ENCODE measurements around the gene KNSTRN. TPM values are rescaled to one million over a fixed set of nuclear protein-coding genes. Genes with fewer than 3 reads are reported as not detected.

KNSTRN gene
- total RNA-seq, 1 experiment from 2014 or later, result 91.9 TPM

- no peak for DNase-seq (ENCODE audit: low read depth)
These were observed 15.3 kb downstream of the KNSTRN start for GRCh38 chr15:40397688-40398412.

GRCh38 chr15:40398413-40398873 lies 15.9 kb downstream of the KNSTRN start:
- DNase-seq (ENCODE audit: low read depth), result no peak

GRCh38 chr15:40399370-40399769 lies 16.8 kb downstream of the KNSTRN start:
- DNase-seq (ENCODE audit: low read depth), result no peak

- DNase-seq (ENCODE audit: low read depth), result peak; percentile 98
These were observed 23.2 kb downstream of the KNSTRN start, which contains the start of gene IVD for GRCh38 chr15:40405501-40406381. IVD (plus strand) TSS chr15:40405795; CDS start chr15:40405828, 33 bp downstream.

- DNase-seq (ENCODE audit: low read depth), result no peak
These were observed 24.9 kb downstream of the KNSTRN start for GRCh38 chr15:40407330-40407990.

GRCh38 chr15:40409366-40409765 lies 26.8 kb downstream of the KNSTRN start:
- DNase-seq (ENCODE audit: low read depth), result no peak

DNA sequence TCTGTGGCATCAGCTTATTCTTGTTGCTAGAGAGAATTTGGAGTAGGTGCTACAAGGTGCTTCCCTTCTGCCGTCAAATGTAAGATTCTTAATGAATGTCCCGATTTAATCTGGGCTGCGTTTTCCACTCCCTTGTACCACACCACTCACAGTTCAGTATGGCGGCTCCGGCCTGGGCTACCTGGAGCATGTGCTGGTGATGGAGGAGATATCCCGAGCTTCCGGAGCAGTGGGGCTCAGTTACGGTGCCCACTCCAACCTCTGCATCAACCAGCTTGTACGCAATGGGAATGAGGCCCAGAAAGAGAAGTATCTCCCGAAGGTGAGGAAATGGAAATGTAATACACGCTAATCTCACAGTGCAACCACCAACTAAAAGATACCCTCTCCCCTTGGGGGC lies 28.0 kb downstream of the KNSTRN start:
- DNase-seq (ENCODE audit: low read depth), result no peak

DNA sequence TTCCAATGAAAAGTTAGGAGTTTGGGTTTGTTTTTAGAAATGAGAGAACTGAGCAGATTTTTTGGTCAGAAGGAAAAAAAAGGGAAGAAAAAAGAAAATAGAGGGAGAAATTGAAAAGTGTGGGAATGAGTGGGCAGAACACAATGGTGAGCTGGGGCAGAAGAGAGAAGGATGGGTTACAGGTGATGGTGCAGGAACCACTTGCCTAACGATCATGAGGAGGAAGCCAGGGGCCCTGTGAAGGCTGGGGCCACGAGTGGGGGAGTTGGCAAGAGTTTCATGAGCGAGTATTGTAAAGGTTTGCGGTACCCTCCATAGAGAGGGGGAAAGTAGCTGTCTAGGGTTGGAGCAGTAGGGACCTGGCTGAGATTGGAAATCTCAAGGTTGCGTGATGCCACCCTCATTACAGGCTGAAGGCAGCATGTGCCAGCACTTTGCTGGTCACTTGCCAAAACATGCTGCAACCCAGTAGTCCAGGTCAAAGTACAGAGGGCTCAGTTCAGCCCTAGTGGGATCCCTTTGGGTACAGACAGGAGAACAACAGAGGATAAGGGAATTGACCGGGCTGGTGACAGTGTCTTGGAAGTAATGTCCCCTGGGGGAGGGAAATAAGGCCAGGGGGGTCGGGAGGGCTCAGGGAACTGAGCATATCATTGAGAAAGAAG lies 29.7 kb downstream of the KNSTRN start:
- DNase-seq (ENCODE audit: low read depth), result no peak

GRCh38 chr15:40413036-40413435 lies 30.5 kb downstream of the KNSTRN start:
- no peak for DNase-seq (ENCODE audit: low read depth)

GRCh38 chr15:40414816-40415215 lies 32.3 kb downstream of the KNSTRN start:
- DNase-seq (ENCODE audit: low read depth), result no peak

DNA sequence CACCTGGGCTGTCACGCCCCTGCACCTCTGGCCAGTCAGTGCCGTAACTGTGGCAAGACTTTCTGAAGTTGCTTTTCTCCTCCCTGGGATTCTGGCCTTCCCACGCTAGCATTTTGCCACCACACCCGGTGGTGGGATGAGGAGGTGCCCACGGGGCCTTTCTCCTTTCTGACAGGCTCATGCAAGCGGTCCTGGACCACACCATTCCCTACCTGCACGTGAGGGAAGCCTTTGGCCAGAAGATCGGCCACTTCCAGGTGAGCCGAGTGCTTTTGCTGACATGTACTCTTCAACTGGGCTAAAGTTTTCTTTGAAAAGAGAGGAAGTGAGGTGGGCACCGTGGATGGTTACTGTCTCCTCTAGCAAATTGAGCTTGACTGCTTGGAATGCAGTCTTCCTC lies 32.7 kb downstream of the KNSTRN start:
- no peak for DNase-seq (ENCODE audit: low read depth)

DNA sequence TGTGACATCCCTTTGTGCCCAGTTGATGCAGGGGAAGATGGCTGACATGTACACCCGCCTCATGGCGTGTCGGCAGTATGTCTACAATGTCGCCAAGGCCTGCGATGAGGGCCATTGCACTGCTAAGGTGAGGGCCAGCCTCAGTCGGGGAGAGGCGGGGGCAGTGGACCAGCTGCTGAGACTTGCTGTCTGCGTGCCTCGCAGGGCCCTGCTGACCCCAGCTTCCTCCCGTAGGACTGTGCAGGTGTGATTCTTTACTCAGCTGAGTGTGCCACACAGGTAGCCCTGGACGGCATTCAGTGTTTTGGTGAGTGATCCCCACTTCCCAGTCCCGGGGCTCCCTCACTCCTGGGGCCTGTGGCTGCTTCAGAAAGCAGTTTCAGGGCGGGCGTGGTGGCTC lies 33.5 kb downstream of the KNSTRN start:
- no peak for DNase-seq (ENCODE audit: low read depth)

DNA sequence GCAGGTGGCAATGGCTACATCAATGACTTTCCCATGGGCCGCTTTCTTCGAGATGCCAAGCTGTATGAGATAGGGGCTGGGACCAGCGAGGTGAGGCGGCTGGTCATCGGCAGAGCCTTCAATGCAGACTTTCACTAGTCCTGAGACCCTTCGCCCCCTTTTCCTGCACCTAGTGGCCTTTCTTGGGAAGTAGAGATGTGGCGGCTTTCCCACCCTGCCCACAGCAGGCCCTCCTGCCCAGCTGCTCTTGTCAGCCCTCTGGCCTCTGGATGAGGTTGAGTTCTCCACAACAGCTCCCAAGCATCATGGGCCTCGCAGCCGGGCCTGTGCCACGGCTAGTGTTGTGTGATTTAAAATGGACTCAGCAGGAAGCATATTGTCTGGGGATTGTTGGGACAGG lies 35.6 kb downstream of the KNSTRN start:
- DNase-seq (ENCODE audit: low read depth), result no peak

DNA sequence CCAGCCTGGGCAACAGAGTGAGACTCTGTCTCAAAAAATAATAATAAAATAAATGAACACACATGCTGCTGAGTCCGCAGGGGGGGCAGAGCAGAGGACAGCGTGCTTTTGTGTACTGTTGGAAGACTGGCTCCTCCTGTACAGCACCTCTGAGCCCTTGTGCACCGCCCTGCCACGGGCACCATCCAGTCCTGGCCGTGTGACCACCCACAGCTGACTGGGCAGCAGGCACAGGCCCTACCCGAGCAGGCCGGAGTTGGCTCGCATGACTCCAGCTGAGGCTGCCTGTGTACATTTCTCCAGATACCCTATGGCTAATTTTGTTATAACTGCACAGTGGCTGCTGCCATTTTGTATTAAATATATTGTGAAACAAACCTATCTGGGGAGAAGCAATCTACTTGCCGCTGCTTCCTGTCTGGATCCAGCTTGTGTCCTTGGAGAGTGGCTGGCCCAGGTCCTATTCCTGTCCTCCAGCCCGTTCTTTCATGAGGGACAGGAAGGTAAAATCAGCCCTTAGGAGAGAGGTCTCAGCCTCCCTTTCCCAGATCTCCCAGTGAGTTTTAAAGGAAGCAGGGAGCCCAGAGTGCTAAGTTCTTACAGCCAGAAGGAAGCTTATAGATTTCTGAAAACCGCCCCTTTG lies 37.7 kb downstream of the KNSTRN start:
- DNase-seq (ENCODE audit: low read depth), result no peak

DNA sequence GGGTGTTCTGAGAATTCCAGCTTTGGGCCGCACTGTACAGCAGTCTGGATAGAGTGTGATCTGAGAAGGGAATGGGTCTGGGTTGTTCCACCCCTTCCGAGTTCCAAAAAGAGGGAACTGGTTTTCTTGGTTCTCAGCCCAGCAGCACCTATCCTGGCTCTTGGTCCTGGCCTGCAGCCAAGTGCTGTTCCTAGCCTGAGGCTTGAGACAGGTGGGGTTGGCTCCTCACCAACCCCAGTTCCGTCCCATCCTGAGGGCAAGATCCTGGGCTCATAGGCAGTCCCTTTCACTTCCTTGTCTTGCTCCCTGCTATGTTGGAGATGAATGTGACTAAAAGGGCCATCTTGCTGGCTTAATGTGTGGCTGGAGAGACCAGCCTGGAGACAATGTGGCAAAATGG lies 38.3 kb downstream of the KNSTRN start:
- no peak for DNase-seq (ENCODE audit: low read depth)

DNA sequence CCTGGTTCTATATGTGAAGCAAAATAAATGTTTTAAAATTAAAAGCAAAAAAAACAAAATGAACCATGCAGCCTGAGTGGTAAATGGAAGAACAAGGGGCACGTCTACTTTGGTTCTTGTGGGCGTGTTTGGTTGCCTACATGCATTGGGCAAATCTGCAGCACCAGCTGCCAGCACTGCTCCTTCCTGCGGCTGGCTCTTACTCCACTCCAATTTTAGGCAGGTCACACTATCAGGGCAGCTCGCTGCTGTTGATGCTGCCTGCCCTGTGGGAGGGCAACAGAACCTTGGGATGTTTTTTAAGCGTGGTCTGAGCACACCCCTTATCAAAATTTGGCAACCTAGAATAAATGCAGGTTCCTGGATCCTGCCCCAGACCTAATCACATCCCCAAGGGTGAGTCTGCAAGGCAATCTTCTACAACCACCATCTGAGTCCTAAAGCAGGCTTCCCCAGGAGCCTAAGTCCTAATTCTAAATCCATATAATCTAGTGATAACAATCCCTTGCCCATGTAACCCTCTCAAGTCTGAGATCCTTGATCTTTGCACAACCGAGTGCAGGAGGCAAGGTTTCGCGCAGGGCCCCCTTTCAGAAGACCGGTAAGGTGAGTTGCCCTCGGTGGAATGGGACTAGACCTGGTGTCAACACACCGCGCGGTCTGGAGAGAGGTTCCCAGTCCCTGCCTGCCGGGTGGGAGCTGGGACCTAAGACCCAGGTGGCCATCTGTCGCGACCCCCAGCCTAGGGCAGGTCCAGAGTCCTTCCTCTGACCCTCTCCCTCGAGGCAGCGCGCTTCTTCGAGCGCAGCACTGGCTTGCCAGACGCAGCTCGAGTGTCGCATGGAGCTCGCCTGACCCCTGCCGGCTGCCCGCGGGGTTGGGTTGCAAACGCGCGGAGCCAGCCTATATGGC lies 39.0 kb downstream of the KNSTRN start:
- peak; percentile 76 for DNase-seq (ENCODE audit: low read depth)

- no peak for DNase-seq (ENCODE audit: low read depth)
These were observed 42.1 kb downstream of the KNSTRN start for GRCh38 chr15:40424483-40425115.

GRCh38 chr15:40425681-40426080 lies 43.2 kb downstream of the KNSTRN start:
- no peak for DNase-seq (ENCODE audit: low read depth)

DNA sequence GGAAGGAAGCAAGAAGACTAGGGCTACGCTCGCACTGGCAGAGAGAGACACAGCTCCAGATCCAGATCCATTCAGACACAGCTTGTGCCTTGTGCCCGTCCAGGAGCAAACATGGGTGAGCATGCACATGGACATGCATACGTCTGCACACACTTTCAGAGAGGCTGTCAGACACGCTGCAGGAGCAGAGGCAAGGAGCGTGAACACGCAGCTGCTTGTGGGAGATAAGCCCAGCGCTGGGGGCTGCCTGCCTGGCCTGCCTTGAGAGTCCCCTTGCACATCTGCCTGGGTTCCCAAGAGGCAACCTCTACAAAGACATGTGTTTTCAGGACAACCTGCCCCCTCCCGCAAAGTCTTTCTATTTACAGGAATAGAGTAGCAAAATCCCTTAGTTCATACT lies 44.7 kb downstream of the KNSTRN start:
- no peak for DNase-seq (ENCODE audit: low read depth)

DNA sequence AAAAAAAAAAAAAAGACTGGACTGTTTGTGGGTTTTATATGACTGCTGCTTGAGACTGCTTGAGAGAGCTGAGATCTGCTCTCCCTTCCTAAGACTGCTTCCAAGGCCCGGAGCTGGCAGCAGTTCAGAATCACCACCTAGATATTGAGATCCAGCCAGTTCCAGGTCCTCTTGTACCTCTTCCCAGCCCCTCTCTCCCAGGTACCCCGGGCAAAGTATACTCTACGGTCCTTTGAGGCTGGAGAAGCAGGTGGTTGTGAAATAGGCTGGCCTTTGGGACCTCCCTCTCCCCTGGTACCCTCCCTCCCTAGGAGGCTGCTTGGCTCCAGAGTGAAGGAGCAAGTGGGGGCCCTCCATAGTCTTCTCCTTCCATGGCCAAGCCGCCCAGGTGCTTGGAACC lies 45.7 kb downstream of the KNSTRN start:
- DNase-seq (ENCODE audit: low read depth), result no peak
